ENCODE measurements around the gene OR13C4. TPM values are rescaled to one million over a fixed set of nuclear protein-coding genes. Genes with fewer than 3 reads are reported as not detected.

Gene OR13C4
- total and polyA plus RNA-seq, 2 experiments from 2014 or later: 0.24 TPM; not detected in 1

DNA sequence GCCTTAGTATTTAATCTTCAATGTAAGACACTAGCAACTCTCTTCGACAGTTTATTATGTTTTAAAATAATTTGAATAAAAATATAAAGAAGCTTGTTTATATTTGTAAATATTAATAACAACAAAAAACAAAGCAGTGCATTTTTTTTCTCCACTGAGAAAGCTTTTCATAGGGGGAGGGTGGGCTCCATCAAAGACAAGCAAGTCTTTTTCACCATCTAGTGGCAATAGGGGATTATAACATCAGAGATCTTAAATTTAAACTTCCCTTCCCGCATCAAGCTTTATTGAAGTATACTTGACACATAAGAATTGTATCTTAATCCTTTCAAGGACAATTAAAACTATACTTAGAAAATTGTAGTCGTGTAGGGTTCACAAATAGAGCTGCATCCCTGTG, 32.2 kb downstream of the OR13C4 start:
- H3K27me3 ChIP-seq: no peaks in the 10 kb centered on the region

DNA sequence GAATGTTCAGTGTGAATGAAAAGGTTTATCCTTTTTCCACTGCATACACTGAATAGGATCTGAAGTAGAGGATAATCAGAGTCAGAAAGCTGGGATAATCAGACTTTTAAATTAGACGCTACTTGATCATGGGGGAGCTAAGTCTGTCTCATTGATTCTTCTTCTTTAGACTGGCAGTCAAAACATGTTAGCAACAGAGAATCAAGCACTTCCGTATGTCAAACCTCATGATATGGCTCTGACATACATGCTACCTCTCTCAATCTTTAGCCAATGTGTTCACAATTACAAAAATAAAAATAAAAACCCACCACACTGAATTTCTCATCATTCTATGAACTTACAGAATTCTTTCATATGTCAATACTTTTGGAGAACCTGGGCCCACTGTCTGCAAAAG, 42.0 kb downstream of the OR13C4 start:
- H3K36me3 ChIP-seq: no peaks in the 10 kb centered on the region
- no peak for DNase-seq (ENCODE audit: low read depth in 1 of 2, low spot score in 1 of 2)
- no peaks in the 10 kb centered on the region for H3K27me3 ChIP-seq
- no peak overlapping the region for H3K4me3 ChIP-seq
- TF ChIP-seq, protein P1, sequence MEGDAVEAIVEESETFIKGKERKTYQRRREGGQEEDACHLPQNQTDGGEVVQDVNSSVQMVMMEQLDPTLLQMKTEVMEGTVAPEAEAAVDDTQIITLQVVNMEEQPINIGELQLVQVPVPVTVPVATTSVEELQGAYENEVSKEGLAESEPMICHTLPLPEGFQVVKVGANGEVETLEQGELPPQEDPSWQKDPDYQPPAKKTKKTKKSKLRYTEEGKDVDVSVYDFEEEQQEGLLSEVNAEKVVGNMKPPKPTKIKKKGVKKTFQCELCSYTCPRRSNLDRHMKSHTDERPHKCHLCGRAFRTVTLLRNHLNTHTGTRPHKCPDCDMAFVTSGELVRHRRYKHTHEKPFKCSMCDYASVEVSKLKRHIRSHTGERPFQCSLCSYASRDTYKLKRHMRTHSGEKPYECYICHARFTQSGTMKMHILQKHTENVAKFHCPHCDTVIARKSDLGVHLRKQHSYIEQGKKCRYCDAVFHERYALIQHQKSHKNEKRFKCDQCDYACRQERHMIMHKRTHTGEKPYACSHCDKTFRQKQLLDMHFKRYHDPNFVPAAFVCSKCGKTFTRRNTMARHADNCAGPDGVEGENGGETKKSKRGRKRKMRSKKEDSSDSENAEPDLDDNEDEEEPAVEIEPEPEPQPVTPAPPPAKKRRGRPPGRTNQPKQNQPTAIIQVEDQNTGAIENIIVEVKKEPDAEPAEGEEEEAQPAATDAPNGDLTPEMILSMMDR (IDR thresholded peaks at IDR 0.05; ENCODE audit: low read depth, low read length): no peak
- no peaks in the 10 kb centered on the region for H3K4me1 ChIP-seq (ENCODE audit: low read depth)
- H3K27ac ChIP-seq: no peak overlapping the region
- no peaks in the 10 kb centered on the region for H3K9me3 ChIP-seq (ENCODE audit: low read depth)

More for the DNA sequence above, 32.2 kb downstream of the OR13C4 start:
- peak; percentile 1 to 2 for DNase-seq (ENCODE audit: low read depth in 1 of 2, low spot score in 1 of 2)
- H3K36me3 ChIP-seq: no peaks in the 10 kb centered on the region
- H3K27ac ChIP-seq: no peak overlapping the region
- TF ChIP-seq, protein P1 (IDR thresholded peaks at IDR 0.05; ENCODE audit: low read depth, low read length): no peak
- H3K4me1 ChIP-seq (ENCODE audit: low read depth): no peaks in the 10 kb centered on the region
- no peaks in the 10 kb centered on the region for H3K9me3 ChIP-seq (ENCODE audit: low read depth)
- no peak overlapping the region for H3K4me3 ChIP-seq

DNA sequence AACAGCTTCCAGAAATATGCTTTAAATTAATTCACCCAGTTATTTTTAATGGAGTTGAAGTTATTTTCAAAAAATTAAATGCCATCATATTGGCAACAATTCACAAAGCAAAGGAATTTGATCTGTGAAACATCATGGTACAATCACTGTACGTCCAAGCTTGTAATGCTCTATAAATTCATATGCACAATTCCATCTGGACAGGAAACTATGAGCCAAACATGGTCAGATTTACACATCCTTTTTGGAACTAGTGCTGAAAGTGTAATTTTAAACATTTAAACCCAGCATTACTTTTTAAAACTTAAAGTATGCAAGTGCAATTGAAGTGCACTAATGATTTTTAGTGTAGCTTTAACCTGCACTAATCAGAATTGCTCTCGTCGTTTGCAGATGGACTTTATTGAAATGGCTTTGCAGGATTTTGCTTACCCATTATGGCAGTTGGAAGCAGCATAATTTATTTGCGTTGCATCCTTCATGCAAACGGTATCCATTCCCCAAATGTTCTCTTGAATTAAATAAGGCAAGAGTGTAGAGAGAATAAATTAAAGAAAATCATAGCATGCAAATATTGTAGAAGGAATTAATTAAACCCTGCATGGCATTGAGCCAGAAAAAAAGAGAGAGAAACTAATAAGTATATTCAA, 44.0 kb downstream of the OR13C4 start:
- Histone ChIP-seq H3K36me3 (no peaks in the 10 kb centered on the region), H3K9me3 (ENCODE audit: low read depth) (no peaks in the 10 kb centered on the region)
- TF ChIP-seq, protein P1 (IDR thresholded peaks at IDR 0.05; ENCODE audit: low read depth, low read length): no peak

More for the DNA sequence above, 44.0 kb downstream of the OR13C4 start:
- H3K27ac ChIP-seq: no peak overlapping the region
- DNase-seq (ENCODE audit: low read depth in 1 of 2, low spot score in 1 of 2): no peak
- no peak overlapping the region for H3K4me3 ChIP-seq
- H3K27me3 ChIP-seq: no peaks in the 10 kb centered on the region
- H3K4me1 ChIP-seq (ENCODE audit: low read depth): no peaks in the 10 kb centered on the region

Other genes with a start within 250 kb of the OR13C4 start
- gene OR13F1, start 22.9 kb downstream of the OR13C4 start, total RNA-seq: not detected in 2 replicates
- gene OR13F1, start 22.9 kb downstream of the OR13C4 start, polyA plus RNA-seq: not detected in 2 replicates
- 0.24 TPM in 1 of 2 replicates, not detected in the other for gene OR13C3, start 9.6 kb upstream of the OR13C4 start, total RNA-seq
- not detected in 2 replicates for gene OR13C3, start 9.6 kb upstream of the OR13C4 start, polyA plus RNA-seq
- not detected in 2 replicates for gene OR13C8, start 42.0 kb upstream of the OR13C4 start, total RNA-seq
- gene OR13C8, start 42.0 kb upstream of the OR13C4 start, polyA plus RNA-seq: not detected in 2 replicates
- gene OR13C5, start 72.2 kb upstream of the OR13C4 start, total RNA-seq: 0.18 TPM in 1 of 2 replicates, not detected in the other
- gene OR13C5, start 72.2 kb upstream of the OR13C4 start, polyA plus RNA-seq: 0.93 TPM in 1 of 2 replicates, not detected in the other
- 0.48 and 0.53 TPM in 2 replicates for gene OR13C2, start 78.4 kb upstream of the OR13C4 start, total RNA-seq
- gene OR13C2, start 78.4 kb upstream of the OR13C4 start, polyA plus RNA-seq: 0.51 TPM in 1 of 2 replicates, not detected in the other
- gene OR13C9, start 91.0 kb upstream of the OR13C4 start, total RNA-seq: 1.4 TPM in 1 of 2 replicates, not detected in the other
- 0.57 and 1.2 TPM in 2 replicates for gene OR13C9, start 91.0 kb upstream of the OR13C4 start, polyA plus RNA-seq
- not detected in 2 replicates for gene OR13D1, start 167.3 kb upstream of the OR13C4 start, total RNA-seq
- gene OR13D1, start 167.3 kb upstream of the OR13C4 start, polyA plus RNA-seq: 0.31 TPM in 1 of 2 replicates, not detected in the other
- gene NIPSNAP3A, start 220.5 kb upstream of the OR13C4 start, total RNA-seq: 61.7 and 78.0 TPM in 2 replicates
- gene NIPSNAP3A, start 220.5 kb upstream of the OR13C4 start, polyA plus RNA-seq: 187 and 193 TPM in 2 replicates
- gene NIPSNAP3B, start 236.9 kb upstream of the OR13C4 start, total RNA-seq: 10.9 and 16.0 TPM in 2 replicates
- gene NIPSNAP3B, start 236.9 kb upstream of the OR13C4 start, polyA plus RNA-seq: 17.7 and 43.6 TPM in 2 replicates